Adrenal gland (tissue), 12 donors: ENCODE measurements around the gene SEC14L5. TPM values are rescaled to one million over a fixed set of nuclear protein-coding genes. Genes with fewer than 3 reads are reported as not detected.

Source experiments
- DNase-seq, 7 donors: peaks; one replicate each; pipeline ENCODE4 v3.0.0-alpha.2; 2019 to 2020
- H3K27ac ChIP-seq, 5 donors: fragments of 200-600 bp; sonication (generic) in 4 of 5; 1 replicate in 3 of 5; 2 replicates in 2 of 5; pipeline versions ENCODE4 v1.5.1 to v1.8.0; 2016 to 2020; ENCODE audit warnings: mild to moderate bottlenecking in 1 of 5
- H3K27me3 ChIP-seq: fragments of 200-600 bp; 2 replicates; pipeline ENCODE4 v1.8.0; 2021
- H3K36me3 ChIP-seq, 2 donors: fragments of 200-600 bp; replicated peaks in 1 of 2; 1 replicate in 1 of 2; 2 replicates in 1 of 2; pipeline versions ENCODE4 v1.5.1 to v1.8.0; 2018 to 2022
- H3K4me1 ChIP-seq, 2 donors: fragments of 200-600 bp; replicated peaks in 1 of 2; 1 replicate in 1 of 2; 2 replicates in 1 of 2; pipeline versions ENCODE4 v1.5.1 to v1.8.0; 2018 to 2021
- H3K4me3 ChIP-seq, 4 donors: fragments of 200-600 bp; sonication (generic) in 3 of 4; one replicate each; pipeline ENCODE4 v1.5.1; 2016 to 2018
- H3K9me3 ChIP-seq, 3 donors: fragments of 200-600 bp; sonication (generic) in 1 of 3; replicated peaks in 1 of 3; 1 replicate in 2 of 3; 2 replicates in 1 of 3; pipeline versions ENCODE4 v1.5.1 to v1.8.0; 2016 to 2021
- CTCF ChIP-seq, 6 experiments: fragments of 450-650 bp in 4 of 6; fragments of 200-600 bp in 2 of 6; sonication (generic) in 1 of 6; IDR thresholded peaks; 1 replicate in 5 of 6; 2 replicates in 1 of 6; pipeline versions ENCODE4 v1.5.1 to v1.8.0; 2016 to 2021; ENCODE audit warnings: antibody characterized with exemption in 6 of 6, mild to moderate bottlenecking in 2 of 6, moderate library complexity in 1 of 6
- POLR2A ChIP-seq, 2 donors: fragments of 450-650 bp; IDR thresholded peaks; one replicate each; pipeline ENCODE4 v1.6.1; 2017; ENCODE audit warnings: antibody characterized with exemption in 2 of 2, mild to moderate bottlenecking in 2 of 2, moderate library complexity in 1 of 2
- WGBS, 4 donors: extraction: QIAGEN DNeasy Blood & Tissue Kit in 2 of 4; methylation state at CpG; one replicate each; pipeline versions ENCODE4 v1.1.5 to v1.1.7; 2013 to 2017; 5-methylcytosine and 5-hydroxymethylcytosine counted together
- intact Hi-C, 2 donors: fragments of 100-400 bp; cut with DNase I; formaldehyde crosslinking; loops; one replicate each; pipeline versions ENCODE4 v1.14.1 to v1.15.0; 2022 to 2023
- polyA plus RNA-seq, 3 donors: library from polyadenylated mRNA; stranded (reverse); fragments of 200-250 nt in 2 of 3; fragments of 350-450 nt in 1 of 3; fragmentation: Illumina TruSeq in 1 of 3; extraction: RNeasy Lipid Tissue Mini Kit (QIAGEN cat#74804) in 1 of 3; gene quantifications; one replicate each; pipeline ENCODE4 v1.2.3, GENCODE V29; 2013 to 2014
- total RNA-seq, 9 donors: library from RNA; depleted of rRNA in 4 of 9; stranded (reverse); fragments of >200 nt in 4 of 9; fragments of 120-200 nt in 1 of 9; fragmentation: NEBNext Ultra II Directional in 1 of 9; extraction: Animal tissue kit (Norgen Biotek cat#: 25700) in 1 of 9; gene quantifications; one replicate each; pipeline versions ENCODE4 v1.1.0 to v1.2.4, GENCODE V29; 2013 to 2023
- donor health status: healthy with polysubstance abuse.
- donor health status: Bipolar disorder and iron deficiency.
- donor health status: DM: yes; HTN: yes; CAD: no.
- donor health status: DM: no; HTN: no; CAD: no.
- donor health status: DM: no; HTN: no; CAD: no.
- donor health status: DM: yes; HTN: yes; CAD: no.

Gene SEC14L5
- total and polyA plus RNA-seq, 12 donors, result 0.12 to 1.8 (median 0.69) TPM

DNA sequence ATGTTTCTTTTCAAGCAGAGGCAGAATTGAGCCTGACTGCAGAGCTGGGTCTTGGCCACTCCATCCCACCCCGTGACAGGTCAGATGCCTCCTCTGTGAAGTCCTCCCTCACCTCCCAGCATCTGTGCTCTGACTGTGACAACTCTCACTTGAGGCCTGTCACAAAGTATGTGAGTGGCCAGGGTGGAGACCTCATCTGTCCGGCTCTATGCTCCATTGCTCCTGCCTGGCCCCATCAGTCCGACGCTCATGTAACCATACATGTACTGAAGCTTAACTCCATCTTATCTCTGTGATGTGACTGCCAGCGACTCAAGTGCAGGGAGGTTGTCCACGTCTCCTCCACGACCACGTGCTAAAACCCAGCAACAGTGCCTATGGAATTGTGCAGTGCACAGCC, 24.7 kb upstream of the SEC14L5 start:
- peaks cover 11 to 19% of the 10 kb centered on the region in 2 donors for H3K4me1 ChIP-seq
- 68 to 79% (median 78%) methylated on average over 8 of the region's 8 CpGs for WGBS, 4 donors

GRCh38 chr16:4933871-4934395, 24.2 kb upstream of the SEC14L5 start:
- intact Hi-C loops, result no loop called here
- 88 to 96% (median 89%) methylated on average over 9 to 15 of the region's 15 CpGs for WGBS, 4 donors

More for the DNA sequence above, 24.7 kb upstream of the SEC14L5 start:
- H3K36me3 ChIP-seq, result no peaks in the 10 kb centered on the region
- H3K27ac ChIP-seq, result no peak overlapping the region
- DNase-seq, result no peak
- H3K4me3 ChIP-seq, result no peak overlapping the region
- intact Hi-C loops, result no loop called here
- no peaks in the 10 kb centered on the region for H3K9me3 ChIP-seq
- no peak for TF ChIP-seq POLR2A (IDR thresholded peaks at IDR 0.05)
- TF ChIP-seq CTCF (IDR thresholded peaks at IDR 0.05), result no peak
- no peaks in the 10 kb centered on the region for H3K27me3 ChIP-seq

GRCh38 chr16:4934591-4934990, 23.5 kb upstream of the SEC14L5 start:
- Histone ChIP-seq H3K36me3 (no peaks in the 10 kb centered on the region), H3K27ac (no peak overlapping the region), H3K4me1 (peaks cover 11 to 19% of the 10 kb centered on the region in 2 donors), H3K27me3 (no peaks in the 10 kb centered on the region), H3K9me3 (no peaks in the 10 kb centered on the region), H3K4me3 (no peak overlapping the region)
- intact Hi-C loops, result no loop called here
- TF ChIP-seq CTCF (IDR thresholded peaks at IDR 0.05) (no peak), POLR2A (IDR thresholded peaks at IDR 0.05) (no peak)
- no peak for DNase-seq
- WGBS, 4 donors, result 87 to 97% (median 93%) methylated on average over 3 to 6 of the region's 6 CpGs

More at GRCh38 chr16:4933871-4934395, 24.2 kb upstream of the SEC14L5 start:
- no peaks in the 10 kb centered on the region for H3K27me3 ChIP-seq
- TF ChIP-seq POLR2A (IDR thresholded peaks at IDR 0.05), result no peak
- no peaks in the 10 kb centered on the region for H3K9me3 ChIP-seq
- H3K4me3 ChIP-seq, result no peak overlapping the region
- H3K36me3 ChIP-seq, result no peaks in the 10 kb centered on the region
- H3K27ac ChIP-seq, result no peak overlapping the region
- H3K4me1 ChIP-seq, result peaks cover 11 to 19% of the 10 kb centered on the region in 2 donors
- no peak for DNase-seq

- H3K27me3 ChIP-seq, result no peaks in the 10 kb centered on the region
- 53 to 62% (median 61%) methylated on average over 5 to 19 of the region's 19 CpGs for WGBS, 4 donors
- peak overlapping the region in 1 of 5 donors; percentile 63 for H3K27ac ChIP-seq
- H3K9me3 ChIP-seq, result no peaks in the 10 kb centered on the region
- TF ChIP-seq POLR2A (IDR thresholded peaks at IDR 0.05), result no peak
- TF ChIP-seq CTCF (IDR thresholded peaks at IDR 0.05), result peak in 1 of 6 experiments; percentile 22
- H3K4me3 ChIP-seq, result peak overlapping the region in 1 of 4 donors; percentile 69
- peaks cover 11 to 19% of the 10 kb centered on the region in 2 donors for H3K4me1 ChIP-seq
- intact Hi-C loops, result no loop called here
- peak; percentile 64 to 95 (median 92) for DNase-seq
- no peaks in the 10 kb centered on the region for H3K36me3 ChIP-seq
Measured at GRCh38 chr16:4935241-4935855, 22.8 kb upstream of the SEC14L5 start.
